SK-N-MC (cell line): ENCODE data around the gene SFTPA1.

ENCODE experiments used
- EZH2 ChIP-seq: fragments of 200-600 bp; sonication (generic); IDR thresholded peaks from one replicate; pipeline ENCODE4 v1.6.1; 2017; ENCODE audit warnings: antibody characterized with exemption
- POLR2AphosphoS5 ChIP-seq: IDR thresholded peaks from 2 replicates; pipeline ENCODE4 v1.6.1; 2012; ENCODE audit warnings: mild to moderate bottlenecking, low read depth, low read length, borderline replicate concordance

DNA sequence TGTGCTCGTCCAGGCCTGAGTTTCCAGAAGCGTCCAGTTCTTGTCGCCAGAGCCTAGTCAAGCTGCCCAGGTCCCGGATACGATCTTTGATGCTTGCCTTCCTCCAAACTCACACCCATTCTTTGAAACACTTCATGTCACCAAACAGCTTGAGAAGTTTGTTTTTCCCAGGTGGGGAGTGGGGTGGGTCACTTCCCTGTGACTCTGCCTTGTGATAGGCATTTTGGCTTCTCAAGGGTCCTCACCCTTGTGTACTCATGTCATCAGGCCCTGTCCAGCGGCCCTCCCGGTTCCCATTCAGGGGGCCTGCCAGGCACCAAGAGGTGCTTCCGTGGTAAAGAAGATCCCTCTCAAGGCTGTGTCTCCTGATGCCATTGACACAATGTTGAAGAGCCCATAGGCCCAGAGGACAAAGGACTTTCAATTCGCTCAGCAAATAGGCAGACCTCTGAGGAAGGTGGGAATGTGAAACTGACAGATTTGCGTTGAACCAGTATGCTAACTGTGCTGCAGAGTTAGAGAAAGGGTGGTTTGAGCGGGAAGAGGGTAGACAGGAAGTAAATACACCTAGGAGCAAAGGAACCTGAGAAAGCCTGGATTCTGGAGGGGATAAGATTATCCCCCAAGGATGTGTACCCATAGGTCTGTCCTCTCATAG, 24.7 kb upstream of the SFTPA1 start:
- no peak for TF ChIP-seq EZH2
- no peak for TF ChIP-seq POLR2AphosphoS5
